ENCODE data around the gene ARSD.

GRCh38 chrX:2934715-2935710 lies 5.9 kb upstream of the ARSD start:
- TF ChIP-seq POLR2AphosphoS5 (IDR thresholded peaks at IDR 0.05; ENCODE audit: borderline replicate concordance, low read depth, low read length) (no peak), EZH2 (IDR thresholded peaks at IDR 0.05) (no peak), FOXP2 (optimal IDR thresholded peaks at IDR 0.05; ENCODE audit: control extremely low read depth, extremely low read length, insufficient read depth) (no peak)

Measured in SK-N-MC (cell line).